ENCODE data around the gene PTGES. TPM values are rescaled to one million over a fixed set of nuclear protein-coding genes. Genes with fewer than 3 reads are reported as not detected.

Gene PTGES
- total and polyA plus RNA-seq, 10 of the 15 experiments (the other 5 are each of a cell fraction or from before 2014, with no cell fraction given) = 0.57 TPM; not detected in 9

DNA sequence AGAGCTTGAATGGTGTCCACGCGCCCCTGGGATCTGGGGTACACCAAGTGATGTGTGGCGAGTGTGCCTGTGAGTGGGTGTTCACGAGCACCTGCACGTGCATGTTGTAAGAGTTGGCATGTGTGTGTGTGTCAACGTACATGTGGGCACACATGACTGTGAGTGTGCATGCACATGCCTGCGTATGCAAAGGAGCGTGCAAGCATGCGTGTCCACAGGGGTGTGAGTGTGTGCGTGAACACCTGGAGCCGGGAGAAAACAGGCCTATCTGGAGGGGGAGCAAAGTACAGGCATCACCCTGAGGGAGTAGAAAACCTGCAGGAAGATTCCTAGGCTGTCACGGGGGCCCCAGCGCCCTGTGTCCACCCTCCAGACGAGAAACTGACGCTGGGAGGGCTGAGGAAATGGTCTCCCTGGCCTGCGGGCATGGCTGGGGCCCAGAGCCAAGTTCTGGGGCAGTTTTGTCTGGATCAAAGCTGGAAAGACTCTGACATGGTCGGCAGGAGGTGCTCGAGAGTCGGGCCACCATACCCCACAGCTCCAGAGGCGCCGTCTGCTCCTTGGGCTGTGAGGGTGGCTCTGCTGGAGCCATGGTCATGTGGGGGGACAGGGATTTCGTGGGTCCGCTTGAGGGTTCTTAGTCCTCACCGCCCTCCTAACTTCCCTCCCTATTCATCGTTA lies 31.8 kb downstream of the PTGES start (continued):
- peak; percentile 42 for TF ChIP-seq BCL3 (IDR thresholded peaks at IDR 0.05; ENCODE audit: borderline replicate concordance, insufficient read depth, low read depth, low read length, poor library complexity, severe bottlenecking)
- TF ChIP-seq MXI1 (IDR thresholded peaks at IDR 0.05; ENCODE audit: low read depth, low read length) = no peak
- TF ChIP-seq NFIC (IDR thresholded peaks at IDR 0.05; ENCODE audit: low read depth, low read length) = no peak
- no peak for TF ChIP-seq TAF1 (IDR thresholded peaks at IDR 0.05; ENCODE audit: borderline replicate concordance, low read depth, low read length)
- TF ChIP-seq, protein P1, sequence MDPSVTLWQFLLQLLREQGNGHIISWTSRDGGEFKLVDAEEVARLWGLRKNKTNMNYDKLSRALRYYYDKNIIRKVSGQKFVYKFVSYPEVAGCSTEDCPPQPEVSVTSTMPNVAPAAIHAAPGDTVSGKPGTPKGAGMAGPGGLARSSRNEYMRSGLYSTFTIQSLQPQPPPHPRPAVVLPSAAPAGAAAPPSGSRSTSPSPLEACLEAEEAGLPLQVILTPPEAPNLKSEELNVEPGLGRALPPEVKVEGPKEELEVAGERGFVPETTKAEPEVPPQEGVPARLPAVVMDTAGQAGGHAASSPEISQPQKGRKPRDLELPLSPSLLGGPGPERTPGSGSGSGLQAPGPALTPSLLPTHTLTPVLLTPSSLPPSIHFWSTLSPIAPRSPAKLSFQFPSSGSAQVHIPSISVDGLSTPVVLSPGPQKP (IDR thresholded peaks at IDR 0.05; ENCODE audit: low read depth, low read length) = no peak
- TF ChIP-seq MEF2A (IDR thresholded peaks at IDR 0.05; ENCODE audit: insufficient read depth, low read depth, low read length) = no peak
- TF ChIP-seq, protein P2, sequence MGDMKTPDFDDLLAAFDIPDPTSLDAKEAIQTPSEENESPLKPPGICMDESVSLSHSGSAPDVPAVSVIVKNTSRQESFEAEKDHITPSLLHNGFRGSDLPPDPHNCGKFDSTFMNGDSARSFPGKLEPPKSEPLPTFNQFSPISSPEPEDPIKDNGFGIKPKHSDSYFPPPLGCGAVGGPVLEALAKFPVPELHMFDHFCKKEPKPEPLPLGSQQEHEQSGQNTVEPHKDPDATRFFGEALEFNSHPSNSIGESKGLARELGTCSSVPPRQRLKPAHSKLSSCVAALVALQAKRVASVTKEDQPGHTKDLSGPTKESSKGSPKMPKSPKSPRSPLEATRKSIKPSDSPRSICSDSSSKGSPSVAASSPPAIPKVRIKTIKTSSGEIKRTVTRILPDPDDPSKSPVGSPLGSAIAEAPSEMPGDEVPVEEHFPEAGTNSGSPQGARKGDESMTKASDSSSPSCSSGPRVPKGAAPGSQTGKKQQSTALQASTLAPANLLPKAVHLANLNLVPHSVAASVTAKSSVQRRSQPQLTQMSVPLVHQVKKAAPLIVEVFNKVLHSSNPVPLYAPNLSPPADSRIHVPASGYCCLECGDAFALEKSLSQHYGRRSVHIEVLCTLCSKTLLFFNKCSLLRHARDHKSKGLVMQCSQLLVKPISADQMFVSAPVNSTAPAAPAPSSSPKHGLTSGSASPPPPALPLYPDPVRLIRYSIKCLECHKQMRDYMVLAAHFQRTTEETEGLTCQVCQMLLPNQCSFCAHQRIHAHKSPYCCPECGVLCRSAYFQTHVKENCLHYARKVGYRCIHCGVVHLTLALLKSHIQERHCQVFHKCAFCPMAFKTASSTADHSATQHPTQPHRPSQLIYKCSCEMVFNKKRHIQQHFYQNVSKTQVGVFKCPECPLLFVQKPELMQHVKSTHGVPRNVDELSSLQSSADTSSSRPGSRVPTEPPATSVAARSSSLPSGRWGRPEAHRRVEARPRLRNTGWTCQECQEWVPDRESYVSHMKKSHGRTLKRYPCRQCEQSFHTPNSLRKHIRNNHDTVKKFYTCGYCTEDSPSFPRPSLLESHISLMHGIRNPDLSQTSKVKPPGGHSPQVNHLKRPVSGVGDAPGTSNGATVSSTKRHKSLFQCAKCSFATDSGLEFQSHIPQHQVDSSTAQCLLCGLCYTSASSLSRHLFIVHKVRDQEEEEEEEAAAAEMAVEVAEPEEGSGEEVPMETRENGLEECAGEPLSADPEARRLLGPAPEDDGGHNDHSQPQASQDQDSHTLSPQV (IDR thresholded peaks at IDR 0.05) = no peak
- no peak for TF ChIP-seq MYC (IDR thresholded peaks at IDR 0.05; ENCODE audit: insufficient read depth, insufficient read length, insufficient replicate concordance, low read length, severe bottlenecking)
- no peak for TF ChIP-seq ZBTB11 (CRISPR knock-in tag; IDR thresholded peaks at IDR 0.05)
- TF ChIP-seq MLLT1 (IDR thresholded peaks at IDR 0.05) = no peak
- TF ChIP-seq POLR2AphosphoS5 (IDR thresholded peaks at IDR 0.05; ENCODE audit: low read length) = no peak
- no peak for TF ChIP-seq PML (IDR thresholded peaks at IDR 0.05; ENCODE audit: low read length)

All from GM12878 (cell line).